ENCODE results near the gene ELMO3. TPM values are rescaled to one million over a fixed set of nuclear protein-coding genes. Genes with fewer than 3 reads are reported as not detected.
A peak's percentile ranks its signal among the peaks of the same experiment; 100 is the strongest.

The ELMO3 gene
- total RNA-seq, 1 experiment from 2014 or later, result 45.8 TPM

DNA sequence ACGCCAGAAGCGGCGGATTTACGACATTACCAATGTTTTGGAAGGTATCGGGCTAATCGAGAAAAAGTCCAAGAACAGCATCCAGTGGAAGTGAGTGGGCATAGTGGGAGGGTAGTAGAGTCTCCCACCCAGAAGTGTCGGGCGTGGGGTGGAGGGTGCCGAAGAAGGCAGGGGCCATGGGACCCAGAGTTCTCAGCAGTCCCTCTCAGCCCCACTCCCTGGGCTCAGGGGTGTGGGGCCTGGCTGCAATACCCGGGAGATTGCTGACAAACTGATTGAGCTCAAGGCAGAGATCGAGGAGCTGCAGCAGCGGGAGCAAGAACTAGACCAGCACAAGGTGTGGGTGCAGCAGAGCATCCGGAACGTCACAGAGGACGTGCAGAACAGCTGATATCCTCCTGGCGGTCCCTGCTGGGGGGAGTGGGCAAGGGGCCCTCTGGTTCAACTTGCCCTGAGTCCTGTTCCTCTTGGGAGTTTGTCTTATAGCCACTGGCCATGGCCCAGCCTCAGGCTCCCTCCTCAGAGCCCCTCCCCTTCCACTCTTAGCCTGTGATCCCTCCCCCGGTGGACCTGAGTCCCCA lies 6.1 kb upstream of the ELMO3 start:
- H2AFZ ChIP-seq (ENCODE audit: low read depth, low read length, poor library complexity, severe bottlenecking), result no peak overlapping the region
- ChIA-PET RAD21 (ENCODE audit: low non-redundant PET in 1 of 2, low total read pairs in 2 of 2, uncharacterized antibody in 2 of 2, unreplicated experiment in 2 of 2) (no interaction called here), POLR2A (no interaction called here), CTCF (interaction anchor here (1.2 kb wide), 1 partner anchor 13 kb away, joined by 3 read pairs; no protein-coding TSS in a partner anchor)
- no peaks in the 10 kb centered on the region for H3K9me3 ChIP-seq (ENCODE audit: control insufficient read depth in 1 of 2, insufficient read depth in 1 of 2, low read depth in 1 of 2, low read length in 2 of 2)
- ATAC-seq (no peak), DNase-seq (ENCODE audit: low read depth, low spot score) (no peak)
- peak overlapping the region; percentile 95 for H3K4me2 ChIP-seq (ENCODE audit: low read length)
- H3K4me1 ChIP-seq (ENCODE audit: control insufficient read depth in 1 of 2, insufficient read depth in 2 of 2, low read length in 2 of 2), result peaks cover 14 to 26% of the 10 kb centered on the region in 2 experiments; a peak in 3 of 4 replicates
- peaks cover 24 to 40% of the 10 kb centered on the region in 2 experiments; a peak in 3 of 4 replicates for H3K36me3 ChIP-seq (ENCODE audit: control insufficient read depth in 1 of 2, insufficient read depth in 2 of 2, low read length in 2 of 2)
- peak overlapping the region; percentile 84 for H3K27ac ChIP-seq (ENCODE audit: low read depth, low read length)
- H3K9ac ChIP-seq (ENCODE audit: low read length), result peak overlapping the region; percentile 85
- no peak for TF ChIP-seq ZNF274 (IDR thresholded peaks at IDR 0.05; ENCODE audit: low read depth, low read length)
- no peak for TF ChIP-seq TCF7L2 (IDR thresholded peaks at IDR 0.05; ENCODE audit: borderline replicate concordance, extremely low read depth, insufficient read depth, insufficient read length)
- no peak for TF ChIP-seq EZH2phosphoT487 (IDR thresholded peaks at IDR 0.05; ENCODE audit: borderline replicate concordance)
- TF ChIP-seq RAD21 (IDR thresholded peaks at IDR 0.05; ENCODE audit: low read depth), result no peak
- TF ChIP-seq FOSL1 (IDR thresholded peaks at IDR 0.05; ENCODE audit: low read depth), result no peak
- TF ChIP-seq, protein P1, sequence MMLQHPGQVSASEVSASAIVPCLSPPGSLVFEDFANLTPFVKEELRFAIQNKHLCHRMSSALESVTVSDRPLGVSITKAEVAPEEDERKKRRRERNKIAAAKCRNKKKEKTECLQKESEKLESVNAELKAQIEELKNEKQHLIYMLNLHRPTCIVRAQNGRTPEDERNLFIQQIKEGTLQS (IDR thresholded peaks at IDR 0.05), result no peak
- TF ChIP-seq CBX3 (IDR thresholded peaks at IDR 0.05; ENCODE audit: low read depth), result no peak
- TF ChIP-seq EGR1 (IDR thresholded peaks at IDR 0.05; ENCODE audit: low read depth), result no peak
- no peaks in the 10 kb centered on the region for H3K9me2 ChIP-seq (ENCODE audit: insufficient read depth)
- intact Hi-C loops (cut with micrococcal nuclease), result no loop called here
- no peaks in the 10 kb centered on the region; the same call in 1 of the 2 replicates for H4K20me1 ChIP-seq (ENCODE audit: insufficient read depth)
- BruUV-seq (replicated peaks), result no TSS peak
- H3K4me3 ChIP-seq (replicated peaks in 1 of 2; ENCODE audit: low read depth in 1 of 2, low read length in 2 of 2), result peak overlapping the region; percentile 87 to 91
- H3K27me3 ChIP-seq (ENCODE audit: insufficient read depth, low read length), result no peaks in the 10 kb centered on the region
- H3K79me2 ChIP-seq (ENCODE audit: insufficient read depth, low read length), result peaks cover 53% of the 10 kb centered on the region

DNA sequence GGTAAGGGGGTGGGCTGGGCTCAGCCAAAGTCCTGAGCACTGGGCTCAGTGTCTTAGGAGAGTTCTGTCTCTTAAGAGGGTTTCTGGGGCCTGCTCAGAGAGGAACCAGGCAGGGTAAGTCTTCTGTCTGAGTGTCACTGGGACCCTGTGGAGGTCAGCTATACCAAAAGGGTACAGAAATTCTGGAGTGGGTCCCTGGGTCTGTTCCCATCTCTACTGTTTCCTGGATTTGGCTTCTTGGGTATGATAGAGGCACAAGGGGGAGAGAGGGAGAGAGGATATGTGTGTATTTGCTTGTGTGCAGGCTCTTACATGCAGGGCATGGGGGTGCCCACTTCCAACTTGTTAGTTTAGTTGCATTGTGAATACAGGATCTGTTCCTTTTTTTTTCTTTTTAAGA lies 5.4 kb upstream of the ELMO3 start:
- H3K27ac ChIP-seq (ENCODE audit: low read depth, low read length), result peak overlapping the region; percentile 84; the same call in 1 of the 2 replicates

More for the DNA sequence above, 5.4 kb upstream of the ELMO3 start:
- peaks cover 20 to 33% of the 10 kb centered on the region in 2 experiments for H3K4me1 ChIP-seq (ENCODE audit: control insufficient read depth in 1 of 2, insufficient read depth in 2 of 2, low read length in 2 of 2)
- H3K9me3 ChIP-seq (ENCODE audit: control insufficient read depth in 1 of 2, insufficient read depth in 1 of 2, low read depth in 1 of 2, low read length in 2 of 2), result no peaks in the 10 kb centered on the region
- no peaks in the 10 kb centered on the region; the same call in 1 of the 2 replicates for H4K20me1 ChIP-seq (ENCODE audit: insufficient read depth)
- no peaks in the 10 kb centered on the region for H3K9me2 ChIP-seq (ENCODE audit: insufficient read depth)
- intact Hi-C loops (cut with micrococcal nuclease), result no loop called here
- BruUV-seq (replicated peaks), result no TSS peak
- no peak overlapping the region for H2AFZ ChIP-seq (ENCODE audit: low read depth, low read length, poor library complexity, severe bottlenecking)
- DNase-seq (ENCODE audit: low read depth, low spot score) (no peak), ATAC-seq (no peak)
- ChIA-PET POLR2A (no interaction called here), CTCF (no interaction called here), RAD21 (ENCODE audit: low non-redundant PET in 1 of 2, low total read pairs in 2 of 2, uncharacterized antibody in 2 of 2, unreplicated experiment in 2 of 2) (no interaction called here)
- H3K9ac ChIP-seq (ENCODE audit: low read length), result peak overlapping the region; percentile 85
- TF ChIP-seq, protein P2, sequence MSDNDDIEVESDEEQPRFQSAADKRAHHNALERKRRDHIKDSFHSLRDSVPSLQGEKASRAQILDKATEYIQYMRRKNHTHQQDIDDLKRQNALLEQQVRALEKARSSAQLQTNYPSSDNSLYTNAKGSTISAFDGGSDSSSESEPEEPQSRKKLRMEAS (IDR thresholded peaks at IDR 0.05), result no peak
- TF ChIP-seq SIN3A (IDR thresholded peaks at IDR 0.05; ENCODE audit: low read depth) (no peak), POLR2AphosphoS5 (IDR thresholded peaks at IDR 0.05; ENCODE audit: low read depth, low read length) (no peak), CBX3 (IDR thresholded peaks at IDR 0.05; ENCODE audit: low read depth) (no peak), ZNF274 (IDR thresholded peaks at IDR 0.05; ENCODE audit: low read depth, low read length) (no peak), POLR2A (IDR thresholded peaks at IDR 0.05; ENCODE audit: borderline replicate concordance, extremely low read depth, insufficient read depth, insufficient read length) (no peak), FOSL1 (IDR thresholded peaks at IDR 0.05; ENCODE audit: low read depth) (no peak), SP1 (IDR thresholded peaks at IDR 0.05; ENCODE audit: low read depth) (no peak), EGR1 (IDR thresholded peaks at IDR 0.05; ENCODE audit: low read depth) (no peak), JUND (IDR thresholded peaks at IDR 0.05) (no peak), EZH2 (IDR thresholded peaks at IDR 0.05) (no peak)
- TF ChIP-seq, protein P3, sequence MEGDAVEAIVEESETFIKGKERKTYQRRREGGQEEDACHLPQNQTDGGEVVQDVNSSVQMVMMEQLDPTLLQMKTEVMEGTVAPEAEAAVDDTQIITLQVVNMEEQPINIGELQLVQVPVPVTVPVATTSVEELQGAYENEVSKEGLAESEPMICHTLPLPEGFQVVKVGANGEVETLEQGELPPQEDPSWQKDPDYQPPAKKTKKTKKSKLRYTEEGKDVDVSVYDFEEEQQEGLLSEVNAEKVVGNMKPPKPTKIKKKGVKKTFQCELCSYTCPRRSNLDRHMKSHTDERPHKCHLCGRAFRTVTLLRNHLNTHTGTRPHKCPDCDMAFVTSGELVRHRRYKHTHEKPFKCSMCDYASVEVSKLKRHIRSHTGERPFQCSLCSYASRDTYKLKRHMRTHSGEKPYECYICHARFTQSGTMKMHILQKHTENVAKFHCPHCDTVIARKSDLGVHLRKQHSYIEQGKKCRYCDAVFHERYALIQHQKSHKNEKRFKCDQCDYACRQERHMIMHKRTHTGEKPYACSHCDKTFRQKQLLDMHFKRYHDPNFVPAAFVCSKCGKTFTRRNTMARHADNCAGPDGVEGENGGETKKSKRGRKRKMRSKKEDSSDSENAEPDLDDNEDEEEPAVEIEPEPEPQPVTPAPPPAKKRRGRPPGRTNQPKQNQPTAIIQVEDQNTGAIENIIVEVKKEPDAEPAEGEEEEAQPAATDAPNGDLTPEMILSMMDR (IDR thresholded peaks at IDR 0.05 in 2 of 3, conservative IDR thresholded peaks at IDR 0.05 in 1 of 3; ENCODE audit: borderline replicate concordance in 1 of 3, insufficient read depth in 1 of 3, low read depth in 2 of 3, low read length in 2 of 3), result no peak
- H3K79me2 ChIP-seq (ENCODE audit: insufficient read depth, low read length), result peaks cover 53% of the 10 kb centered on the region
- no peaks in the 10 kb centered on the region for H3K27me3 ChIP-seq (ENCODE audit: insufficient read depth, low read length)
- peaks cover 24 to 40% of the 10 kb centered on the region in 2 experiments; a peak in 3 of 4 replicates for H3K36me3 ChIP-seq (ENCODE audit: control insufficient read depth in 1 of 2, insufficient read depth in 2 of 2, low read length in 2 of 2)
- H3K4me2 ChIP-seq (ENCODE audit: low read length), result peak overlapping the region; percentile 95
- peak overlapping the region; percentile 87 to 91 for H3K4me3 ChIP-seq (replicated peaks in 1 of 2; ENCODE audit: low read depth in 1 of 2, low read length in 2 of 2)

All from HCT116 (cell line).